Breast epithelium (tissue), 3 donors: ENCODE results near the gene ACTR10.

ENCODE experiments used
- CTCF ChIP-seq, 3 donors: fragments of 450-650 bp; IDR thresholded peaks; one replicate each; pipeline ENCODE4 v1.5.1; 2016 to 2017; ENCODE audit warnings: antibody characterized with exemption in 3 of 3, mild to moderate bottlenecking in 3 of 3, moderate library complexity in 3 of 3
- POLR2A ChIP-seq: fragments of 450-650 bp; IDR thresholded peaks from one replicate; pipeline ENCODE4 v1.6.1; 2016; ENCODE audit warnings: antibody characterized with exemption, mild to moderate bottlenecking, moderate library complexity
- POLR2AphosphoS5 ChIP-seq, 3 donors: sonication (generic); formaldehyde crosslinking; IDR thresholded peaks; one replicate each; pipeline ENCODE4 v1.6.1; 2017; ENCODE audit warnings: antibody characterized with exemption in 3 of 3

DNA sequence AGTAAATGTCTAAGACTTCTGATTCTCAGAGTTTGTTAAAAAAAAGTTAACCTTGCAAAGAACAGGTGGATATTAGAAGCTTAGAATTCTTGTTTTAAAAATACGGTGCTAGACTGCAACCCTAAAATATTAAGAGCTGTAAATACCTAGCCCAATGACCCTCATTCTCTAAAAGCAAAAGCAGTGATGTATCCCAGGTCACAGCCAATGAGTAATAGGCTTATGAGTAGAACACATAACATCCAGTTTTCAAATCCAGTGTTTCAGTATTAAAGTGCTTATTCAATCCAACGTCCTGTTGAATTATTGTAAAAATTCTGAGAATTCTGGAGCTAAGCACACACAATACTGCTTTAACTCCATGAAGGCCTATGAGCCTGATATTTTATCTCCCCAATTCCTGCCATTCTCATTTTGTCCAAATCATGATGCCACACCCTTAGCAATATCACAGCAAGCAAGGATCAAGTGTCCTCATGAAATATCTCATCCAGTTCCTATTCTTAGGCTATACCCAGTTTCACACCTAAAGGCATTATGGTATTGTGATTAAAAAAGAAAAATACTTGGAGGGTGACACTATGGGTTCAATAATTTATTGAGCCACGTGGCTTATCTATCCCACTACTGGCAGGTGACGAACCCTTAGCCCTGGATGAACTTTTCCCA lies 83.1 kb downstream of the ACTR10 start:
- TF ChIP-seq CTCF (IDR thresholded peaks at IDR 0.05) (no peak), POLR2A (no peak), POLR2AphosphoS5 (IDR thresholded peaks at IDR 0.05) (no peak)
